Kidney tubule cell (primary cell): ENCODE measurements around the gene MINK1.
"Not testable (repeated sequence)": the region's sequence is repeated elsewhere in the genome, so short reads cannot be mapped to it uniquely, and the experiment has no call there.

Source experiments
- DNase-seq: peaks from one replicate; pipeline ENCODE4 v3.0.0-alpha.2; 2018; ENCODE audit warnings: low spot score

MINK1 gene

DNA sequence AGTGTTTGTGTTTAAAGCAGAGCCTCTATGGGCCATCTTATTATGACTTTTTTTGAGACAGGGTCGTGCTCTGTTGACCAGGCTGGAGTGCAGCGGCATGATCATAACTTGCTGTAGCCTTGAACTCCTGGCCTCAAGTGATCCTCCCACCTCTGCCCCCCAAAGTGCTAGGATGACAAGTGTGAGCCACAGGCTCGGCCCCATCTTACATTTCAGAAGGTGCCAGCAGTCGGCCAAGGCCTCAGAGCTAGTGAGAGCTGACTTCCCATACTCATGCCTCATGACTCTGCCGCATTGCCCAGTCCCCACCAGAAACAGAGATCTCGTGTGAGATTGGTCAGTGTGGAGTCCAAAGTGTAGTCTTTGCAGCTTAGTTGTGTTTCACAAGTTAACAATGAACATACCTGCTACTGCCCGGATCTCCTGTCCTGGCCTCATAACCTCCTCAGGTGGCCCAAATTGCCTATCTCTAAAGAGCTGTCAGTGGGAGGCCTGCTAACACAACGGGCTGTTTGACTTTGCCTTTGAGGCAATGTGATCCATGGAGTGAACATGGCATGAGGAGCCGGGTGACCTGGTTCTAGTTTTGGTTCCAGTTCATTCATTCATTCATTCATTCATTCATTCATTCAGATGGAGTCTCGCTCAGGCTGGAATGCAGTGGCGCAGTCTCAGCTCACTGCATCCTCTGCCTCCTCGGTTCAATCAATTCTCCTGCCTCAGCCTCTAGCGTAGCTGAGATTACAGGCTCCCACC lies 13.7 kb downstream of the MINK1 start:
- no peak for DNase-seq

DNA sequence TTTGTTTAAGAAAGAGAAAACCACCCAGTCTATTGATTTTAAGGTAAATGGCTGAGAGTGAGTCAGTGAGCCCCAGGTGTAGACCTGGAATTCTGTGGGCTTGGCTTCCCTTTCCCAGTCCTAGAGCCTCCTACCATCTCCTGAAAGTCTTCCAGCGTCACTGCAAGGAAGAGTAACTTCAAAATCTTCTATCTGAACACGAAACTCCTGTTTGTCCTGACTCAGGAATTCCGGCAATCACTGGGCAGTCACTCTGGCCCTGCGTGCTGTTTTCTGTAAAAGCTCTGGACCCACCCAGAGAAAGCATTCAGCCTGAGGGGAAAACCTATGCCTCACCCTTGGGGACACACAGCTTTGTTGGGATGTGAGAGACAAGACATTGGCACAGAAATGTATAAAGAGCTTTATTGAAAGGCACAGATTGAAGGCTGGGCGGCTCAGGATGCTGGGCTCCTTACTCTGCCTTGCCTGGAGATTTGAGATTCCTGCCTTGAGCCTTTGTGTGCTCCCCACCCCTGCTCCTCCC lies 15.9 kb downstream of the MINK1 start:
- peak; percentile 83 for DNase-seq

DNA sequence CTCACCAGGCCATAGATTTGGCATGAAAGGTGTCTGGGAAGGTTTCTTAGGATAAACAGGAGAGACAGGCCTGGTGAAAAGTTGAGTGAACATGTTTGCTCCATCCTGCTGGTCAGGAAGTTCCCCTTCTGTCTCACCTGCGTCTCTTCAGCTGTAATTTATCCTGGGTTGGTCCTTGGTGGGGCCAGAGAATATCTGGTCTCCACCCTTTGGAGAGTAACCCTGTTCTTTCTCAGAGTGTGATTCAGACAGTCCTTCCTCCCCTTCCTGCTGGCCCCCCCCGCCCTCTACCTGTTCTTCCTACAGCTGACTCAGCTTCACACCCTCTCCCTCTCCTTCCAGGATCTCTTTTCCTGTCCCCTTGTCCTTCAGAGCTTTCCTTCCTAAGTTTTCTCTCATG lies 17.1 kb downstream of the MINK1 start:
- DNase-seq: peak; percentile 70

DNA sequence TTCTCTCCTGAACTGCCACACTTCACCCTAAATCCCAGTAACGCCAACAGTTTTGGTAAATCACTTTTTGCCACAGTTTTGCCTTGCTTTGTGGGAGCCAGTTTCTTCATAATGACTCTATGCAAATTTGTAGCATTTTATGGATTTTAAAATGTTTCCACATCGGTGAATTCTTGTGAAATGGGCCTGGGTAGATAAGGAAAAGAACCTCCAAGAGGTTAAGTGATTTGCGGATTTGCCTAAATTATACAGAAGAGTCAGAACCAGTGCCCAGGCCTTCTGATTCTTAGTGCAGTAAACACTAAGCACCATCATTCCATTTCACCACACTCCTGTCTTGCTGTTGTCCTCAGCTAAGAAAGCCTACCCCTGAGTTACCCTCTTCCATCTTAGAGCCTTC lies 17.9 kb downstream of the MINK1 start:
- no peak for DNase-seq

DNA sequence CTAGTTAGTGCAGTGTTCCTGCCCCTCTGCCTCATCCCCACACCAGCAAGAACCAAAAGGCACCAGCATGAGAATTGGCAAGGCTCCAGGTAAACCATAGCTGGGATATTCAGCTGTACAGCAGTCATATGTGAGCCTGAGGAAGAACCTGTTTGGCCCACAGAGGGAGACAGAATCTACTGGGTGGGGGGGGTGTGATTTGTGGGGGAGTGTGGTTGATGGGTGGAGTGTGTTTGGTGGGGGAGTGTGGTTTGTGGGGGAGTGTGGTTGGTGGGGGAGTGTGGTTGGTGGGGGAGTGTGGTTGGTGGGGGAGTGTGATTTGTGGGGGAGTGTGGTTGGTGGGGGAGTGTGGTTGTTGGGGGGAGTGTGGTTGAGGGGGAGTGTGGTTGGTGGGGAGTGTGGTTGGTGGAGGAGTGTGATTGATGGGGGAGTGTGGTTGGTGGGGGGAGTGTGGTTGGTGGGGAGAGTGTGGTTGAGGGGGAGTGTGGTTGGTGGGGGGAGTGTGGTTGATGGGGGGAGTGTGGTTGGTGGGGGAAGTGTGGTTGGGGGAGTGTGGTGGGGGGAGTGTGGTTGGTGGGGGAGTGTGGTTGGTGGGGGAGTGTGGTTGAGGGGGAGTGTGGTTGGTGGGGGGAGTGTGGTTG lies 19.5 kb downstream of the MINK1 start:
- peak; percentile 73 for DNase-seq

DNA sequence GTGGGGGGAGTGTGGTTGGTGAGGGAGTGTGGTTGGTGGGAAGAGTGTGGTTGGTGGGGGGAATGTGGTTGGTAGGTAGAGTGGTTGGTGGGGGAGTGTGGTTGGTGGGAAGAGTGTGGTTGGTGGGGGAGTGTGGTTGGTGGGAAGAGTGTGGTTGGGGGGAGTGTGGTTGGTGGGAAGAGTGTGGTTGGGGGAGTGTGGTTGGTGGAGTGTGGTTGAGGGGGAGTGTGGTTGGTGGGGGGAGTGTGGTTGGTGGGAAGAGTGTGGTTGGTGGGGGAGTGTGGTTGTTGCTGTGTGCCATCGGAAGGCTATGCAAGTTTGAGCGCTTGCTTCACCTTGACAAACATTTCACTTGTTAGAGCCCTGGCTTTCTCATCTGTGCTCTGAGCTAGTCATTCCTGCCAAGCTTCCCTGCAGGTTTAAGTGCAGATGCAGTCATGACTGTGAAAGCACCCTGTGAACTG lies 20.1 kb downstream of the MINK1 start:
- peak; percentile 22 for DNase-seq

DNA sequence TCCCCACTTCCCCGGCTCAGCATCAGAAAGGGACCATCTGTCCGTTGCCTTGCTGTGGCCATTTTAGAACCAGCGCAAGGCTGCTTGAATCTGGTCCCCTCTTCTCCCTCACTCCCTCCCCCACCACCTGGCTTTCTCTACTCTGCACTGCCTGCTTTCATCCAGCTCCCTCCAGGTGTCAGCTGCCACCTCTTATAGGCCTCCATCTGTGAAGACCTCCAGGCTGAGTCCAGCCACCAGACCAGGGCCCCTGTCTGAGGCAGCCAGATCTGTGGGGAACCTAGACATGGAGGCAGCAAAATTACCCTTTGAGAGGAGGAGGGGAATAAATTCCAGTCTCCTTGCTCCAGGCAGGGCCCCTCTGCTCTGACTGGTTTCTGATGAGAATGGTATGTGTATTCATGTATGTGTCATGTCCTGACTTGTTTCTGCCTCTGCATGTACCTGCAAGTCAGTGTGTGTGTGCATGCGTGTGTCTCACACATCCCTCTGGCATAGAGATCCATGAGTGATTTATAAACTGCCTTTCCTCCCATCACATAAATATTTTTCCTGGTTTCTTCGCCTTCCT lies 21.1 kb downstream of the MINK1 start:
- DNase-seq: peak; percentile 62

DNA sequence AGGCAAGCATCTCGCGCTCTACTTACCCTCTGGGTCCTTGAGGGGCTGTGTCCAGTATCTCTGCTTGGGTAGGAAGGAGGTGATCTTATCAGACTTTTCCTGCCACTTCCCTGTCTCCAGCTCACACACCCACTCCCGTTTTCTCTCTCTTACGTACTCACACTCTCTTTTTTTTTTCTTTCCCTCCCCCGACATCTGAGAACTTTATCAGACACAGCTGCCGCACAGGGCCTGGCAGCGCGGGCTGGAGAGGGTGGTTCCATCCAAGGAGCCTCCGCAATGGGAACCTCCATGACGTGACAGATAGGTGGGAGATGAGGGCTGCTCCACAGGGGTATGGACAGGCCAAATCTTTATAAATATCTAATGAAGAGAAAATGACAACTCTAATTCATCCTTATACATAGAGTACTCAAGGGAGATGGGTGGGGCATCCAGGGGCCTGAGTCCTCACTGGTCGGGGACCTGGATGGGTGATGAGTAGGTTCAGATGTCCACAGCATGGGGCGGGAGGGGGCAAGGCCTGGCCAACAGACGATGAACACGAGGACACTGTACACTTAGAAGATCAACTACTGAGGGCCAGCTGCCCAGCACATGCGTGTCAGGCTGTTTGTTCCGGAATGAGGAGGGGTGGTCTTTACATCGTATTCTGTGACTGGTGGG lies 23.3 kb downstream of the MINK1 start:
- DNase-seq: no peak

DNA sequence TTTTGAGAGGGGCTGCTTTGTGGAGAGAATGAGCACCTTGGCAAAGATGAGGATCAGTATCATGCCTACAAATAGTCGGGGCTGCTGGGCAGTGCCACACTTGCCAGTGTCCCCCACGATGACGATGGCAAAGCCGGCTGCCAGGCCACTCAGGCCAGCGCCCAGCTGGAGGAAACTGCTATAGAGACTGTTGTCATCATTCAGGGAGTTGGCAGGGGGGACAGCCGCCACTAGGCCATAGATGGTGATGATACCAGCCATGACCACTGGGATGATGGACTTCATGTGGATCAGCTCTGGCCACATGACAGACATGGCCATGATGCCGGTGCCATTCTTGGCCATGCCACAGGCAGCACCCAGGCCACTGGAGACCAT lies 23.8 kb downstream of the MINK1 start:
- DNase-seq: no peak

DNA sequence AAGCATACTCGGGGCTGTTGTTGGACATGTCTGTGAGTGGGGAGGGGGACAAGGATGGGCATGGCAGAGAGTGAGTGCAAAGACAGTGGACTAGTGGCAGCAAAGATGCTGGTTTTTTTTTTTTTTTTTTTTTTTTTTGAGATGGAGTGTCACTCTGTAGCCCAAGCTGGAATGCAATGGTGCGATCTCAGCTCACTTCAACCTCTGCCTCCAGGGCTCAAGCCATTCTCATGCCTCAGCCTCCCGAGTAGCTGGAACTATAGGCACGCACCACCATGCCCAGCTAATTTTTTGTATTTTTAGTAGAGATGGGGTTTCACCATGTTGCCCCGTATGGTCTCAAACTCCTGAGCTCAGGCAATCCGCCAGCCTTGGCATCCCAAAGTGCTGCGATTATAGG lies 24.2 kb downstream of the MINK1 start:
- DNase-seq: not testable (repeated sequence)

DNA sequence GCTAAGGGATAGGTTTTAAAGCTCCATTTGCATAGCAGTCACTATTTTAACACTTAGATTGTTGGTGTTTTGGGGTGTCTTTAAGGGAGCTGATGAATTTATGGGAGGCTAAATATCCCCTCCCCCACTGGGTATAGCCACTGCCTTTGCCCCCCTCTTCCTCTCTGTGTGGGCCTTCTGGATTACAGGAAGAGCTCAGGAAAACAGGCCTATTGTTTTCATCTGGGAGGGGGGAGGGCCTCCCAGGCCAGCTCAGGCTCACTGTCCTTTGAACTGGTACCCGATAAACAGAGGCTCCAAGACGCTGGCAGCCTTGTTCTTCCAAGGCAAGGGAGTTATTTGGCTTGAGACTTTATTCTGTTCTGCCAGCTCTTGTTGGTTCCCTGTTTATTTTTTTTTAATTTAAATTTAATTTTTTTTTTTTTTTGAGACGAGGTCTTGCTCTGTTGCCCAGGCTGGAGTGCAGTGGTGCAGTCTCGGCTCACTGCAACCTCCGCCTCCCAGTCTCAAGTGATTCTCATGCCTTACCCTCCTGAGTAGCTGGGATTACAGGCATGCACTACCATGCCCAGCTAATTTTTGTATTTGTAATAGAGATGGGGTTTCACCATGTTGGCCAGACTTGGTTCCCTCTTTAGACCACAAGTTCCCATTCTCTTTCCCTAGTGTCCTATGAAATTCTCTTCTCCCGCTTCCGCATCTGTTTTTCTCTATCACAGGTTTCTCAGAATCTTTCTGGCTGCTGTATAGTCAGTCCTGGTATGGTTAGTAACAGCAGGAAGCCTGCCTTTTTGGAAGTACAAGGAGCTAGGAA lies 25.1 kb downstream of the MINK1 start:
- DNase-seq: peak; percentile 45

DNA sequence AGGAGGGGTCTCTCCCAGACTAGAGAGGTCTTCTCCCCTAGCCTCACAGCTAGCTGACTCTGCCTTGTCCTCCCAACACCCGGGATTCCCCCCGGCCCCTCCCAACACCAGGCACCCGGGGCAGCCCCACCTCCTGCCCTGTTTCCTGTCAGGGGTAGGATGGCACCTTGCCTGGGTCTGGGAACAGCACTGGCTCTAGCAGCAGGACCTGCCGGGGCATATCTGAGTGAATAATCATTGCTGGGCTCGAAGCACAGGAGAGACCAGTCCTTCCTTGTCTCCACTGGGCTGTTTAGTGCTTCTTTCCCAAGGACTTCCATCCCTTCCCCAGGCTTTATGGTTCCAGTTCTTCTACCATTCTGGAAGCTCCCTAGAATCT lies 25.7 kb downstream of the MINK1 start:
- DNase-seq: peak; percentile 86

DNA sequence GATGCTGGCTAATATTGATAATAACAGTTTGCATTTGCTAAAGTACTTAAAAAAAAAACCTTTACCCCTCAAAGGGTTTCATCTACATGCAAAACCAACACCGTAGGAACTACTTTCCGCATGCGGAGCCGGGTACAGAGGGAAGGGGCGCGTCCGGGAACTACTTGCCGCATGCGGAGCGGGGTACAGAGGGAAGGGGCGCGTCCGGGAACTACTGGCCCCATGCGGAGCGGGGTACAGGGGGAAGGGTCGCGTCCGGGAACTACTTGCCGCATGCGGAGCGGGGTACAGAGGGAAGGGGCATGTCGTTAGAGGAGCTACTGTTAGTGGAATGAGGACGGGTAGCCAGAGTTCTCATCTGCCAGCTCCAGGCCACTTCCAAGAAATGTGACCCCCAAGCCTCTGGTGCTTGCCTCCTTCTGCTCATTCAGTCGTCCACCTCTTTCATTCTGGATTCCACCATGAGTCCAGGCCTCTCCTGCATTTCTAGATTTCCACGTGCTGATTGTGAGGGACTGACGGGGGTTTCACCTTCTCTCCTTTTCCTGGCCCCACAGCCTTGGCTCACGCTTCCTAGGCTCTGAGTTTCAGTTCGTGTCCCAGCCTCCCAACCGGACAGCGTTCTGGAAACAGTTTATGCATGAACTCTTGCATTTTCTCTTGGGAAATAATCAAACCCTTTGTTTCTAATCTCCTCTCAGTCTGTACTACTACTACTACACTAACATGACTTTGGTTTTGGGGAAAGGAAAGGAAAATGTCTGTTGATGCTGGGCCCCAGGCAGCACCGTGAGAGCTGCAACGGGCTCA lies 26.9 kb downstream of the MINK1 start:
- no peak for DNase-seq

DNA sequence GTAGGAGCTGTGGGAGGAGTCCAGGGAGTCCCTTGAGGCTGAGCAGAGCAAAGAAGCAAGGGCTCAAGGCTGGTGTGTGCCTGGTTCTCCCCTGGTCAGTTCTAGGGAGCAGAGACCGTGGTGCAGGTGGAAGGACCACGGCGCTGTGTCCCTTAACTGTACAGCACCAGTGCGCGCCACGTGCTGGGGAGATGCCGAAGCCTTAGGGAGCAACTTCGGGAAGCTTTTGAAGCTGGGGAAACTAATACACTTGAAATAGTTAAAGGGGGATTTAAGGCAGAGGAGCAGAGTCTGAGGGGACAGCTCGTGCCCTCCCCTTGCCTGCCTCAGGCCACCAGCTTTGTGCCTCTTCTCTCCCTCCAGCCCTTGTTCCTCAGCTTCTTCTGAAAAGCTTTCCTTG lies 27.5 kb downstream of the MINK1 start:
- no peak for DNase-seq

DNA sequence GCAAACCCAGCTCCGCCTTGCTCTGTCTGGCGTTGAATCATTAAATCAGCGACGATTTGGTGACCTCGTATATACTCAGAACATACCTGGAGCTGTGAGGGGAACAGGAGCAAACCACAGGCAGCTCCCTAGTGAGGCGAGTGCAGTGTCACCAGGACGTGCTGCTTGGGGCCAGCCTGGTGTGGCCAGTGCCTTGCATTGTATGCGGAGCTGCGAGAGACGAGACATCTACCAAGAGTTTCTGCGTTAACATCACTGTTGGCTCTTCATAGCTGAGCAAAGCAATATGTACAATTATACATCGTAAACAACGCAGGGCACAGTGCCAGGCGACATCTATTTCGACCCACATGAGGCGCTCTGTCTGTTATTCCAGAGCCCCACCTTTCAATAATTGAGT lies 27.9 kb downstream of the MINK1 start:
- no peak for DNase-seq

DNA sequence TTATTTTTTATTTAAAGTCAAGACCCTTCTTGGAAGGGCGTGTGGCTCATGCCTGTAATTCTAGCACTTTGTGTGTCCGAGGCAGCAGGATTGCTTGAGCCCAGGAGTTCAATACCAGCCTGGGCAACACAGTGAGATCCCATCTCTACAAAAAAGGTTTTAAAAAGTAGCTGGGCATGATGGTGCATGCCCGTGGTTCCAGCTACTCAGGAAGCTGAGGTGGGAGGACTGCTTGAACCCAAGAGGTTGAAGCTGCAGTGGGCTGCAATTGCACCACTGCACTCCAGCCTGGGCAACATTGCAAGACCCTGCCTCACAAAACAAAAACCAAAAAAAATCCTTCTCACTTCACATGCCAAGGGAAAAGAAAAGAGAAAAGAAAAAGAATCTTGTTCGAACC lies 29.6 kb downstream of the MINK1 start:
- DNase-seq: no peak

DNA sequence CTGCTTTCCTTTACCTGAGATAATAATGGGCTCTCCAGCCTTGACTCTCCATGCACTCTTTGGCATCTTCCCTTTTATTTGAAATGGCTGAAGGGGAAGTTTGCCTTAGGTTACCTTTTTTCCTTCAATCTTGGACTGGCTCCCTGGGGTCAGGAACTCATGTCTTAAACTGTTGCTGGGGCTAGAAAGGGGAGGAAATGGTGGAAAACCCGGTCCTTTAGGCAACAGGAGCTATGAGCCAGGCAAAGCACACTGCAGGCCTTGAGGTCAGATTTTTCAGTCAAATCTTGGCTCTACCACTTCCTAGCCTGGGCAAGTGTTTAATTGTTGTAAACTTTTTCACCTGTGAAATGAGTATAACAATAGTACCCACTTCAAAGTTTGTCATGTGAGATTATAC lies 30.2 kb downstream of the MINK1 start:
- DNase-seq: no peak

DNA sequence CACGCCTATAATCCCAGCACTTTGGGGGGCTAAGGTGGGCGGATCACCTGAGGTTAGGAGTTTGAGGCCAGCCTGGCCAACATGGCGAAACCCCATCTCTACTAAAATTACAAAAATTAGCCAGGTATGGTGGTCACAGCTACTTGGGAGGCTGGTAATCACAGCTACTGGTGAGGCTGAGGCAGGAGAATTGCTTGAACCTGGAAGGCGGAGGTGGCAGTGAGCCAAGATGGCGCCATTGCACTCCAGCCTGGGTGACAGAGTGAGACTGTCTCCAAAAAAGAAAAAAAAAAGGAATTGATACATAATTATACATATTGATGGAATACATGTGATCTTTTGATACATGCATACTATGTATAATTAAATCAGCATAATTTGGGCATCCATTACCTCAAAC lies 34.4 kb downstream of the MINK1 start:
- DNase-seq: not testable (repeated sequence)

DNA sequence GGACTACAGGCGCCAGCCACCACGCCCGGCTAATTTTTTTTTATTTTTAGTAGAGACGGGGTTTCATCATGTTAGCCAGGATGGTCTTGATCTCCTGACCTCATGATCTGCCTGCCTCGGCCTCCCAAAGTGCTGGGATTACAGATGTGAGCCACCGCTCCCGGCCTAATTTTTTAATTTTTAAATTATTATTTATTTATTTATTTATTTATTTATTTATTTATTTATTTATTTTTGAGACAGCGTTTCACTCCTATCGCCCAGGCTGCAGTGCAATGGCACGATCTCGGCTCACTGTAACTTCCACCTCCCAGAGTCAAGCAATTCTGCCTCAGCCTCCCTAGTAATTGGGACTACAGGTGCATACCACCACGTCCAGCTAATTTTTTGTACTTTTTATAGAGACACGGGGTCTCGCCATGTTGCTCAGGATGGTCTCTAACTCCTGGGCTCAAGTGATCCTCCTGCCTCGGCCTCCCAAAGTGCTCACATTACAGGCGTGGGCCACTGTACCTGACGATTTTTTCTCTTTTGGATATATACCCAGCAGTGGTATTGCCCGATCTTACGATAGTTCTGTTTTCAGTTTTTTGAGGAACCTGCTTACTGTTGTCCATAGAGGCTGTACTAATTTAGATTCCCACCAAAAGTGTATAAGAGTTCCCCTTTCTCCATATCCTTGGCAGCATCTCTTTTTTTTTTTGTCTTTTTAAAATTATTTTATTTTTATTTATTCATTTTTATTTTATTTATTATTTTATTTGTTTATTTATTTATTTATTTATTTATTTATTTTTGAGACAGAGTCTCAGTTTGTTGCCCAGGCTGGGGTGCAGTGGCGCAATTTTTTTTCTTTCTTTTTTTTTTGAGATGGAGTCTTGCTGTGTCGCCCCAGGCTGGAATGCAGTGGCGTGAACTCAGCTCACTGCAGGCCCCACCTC lies 36.2 kb downstream of the MINK1 start:
- not testable (repeated sequence) for DNase-seq

DNA sequence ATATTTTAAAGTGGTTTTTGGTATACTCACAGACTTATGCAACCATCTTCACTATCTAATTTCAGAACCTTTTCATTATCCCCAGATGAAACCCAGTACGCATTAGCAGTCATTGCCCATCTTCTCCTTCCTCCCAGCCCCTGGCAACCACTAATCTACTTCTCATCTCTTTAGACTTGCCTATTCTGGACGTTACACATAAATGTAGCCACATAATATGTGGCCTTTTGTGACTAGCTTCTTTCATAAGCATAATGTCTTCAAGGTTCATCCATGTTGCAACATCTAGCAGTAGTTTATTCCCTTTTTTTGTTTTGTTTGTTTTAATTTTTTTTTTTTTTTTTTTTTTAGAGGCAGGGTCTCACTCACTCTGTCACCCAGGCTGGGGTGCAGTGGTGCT lies 37.7 kb downstream of the MINK1 start:
- no peak for DNase-seq
